Measurements from ENCODE around the gene GNA12.

- no peak for TF ChIP-seq SIN3A (IDR thresholded peaks at IDR 0.05; ENCODE audit: borderline replicate concordance, insufficient read depth, low read length)
- no peak for TF ChIP-seq POLR2AphosphoS5 (IDR thresholded peaks at IDR 0.05; ENCODE audit: low read depth, low read length)
- TF ChIP-seq TAF1 (IDR thresholded peaks at IDR 0.05; ENCODE audit: borderline replicate concordance, insufficient read depth, low read length), result no peak
- TF ChIP-seq REST (IDR thresholded peaks at IDR 0.05; ENCODE audit: insufficient read depth in 1 of 2, low read depth in 2 of 2, low read length in 2 of 2), result no peak
These were observed 22.5 kb upstream of the GNA12 start for GRCh38 chr7:2866601-2867000.

Measured in PFSK-1 (cell line).